Measurements from ENCODE around the gene CCPG1. TPM values are rescaled to one million over a fixed set of nuclear protein-coding genes. Genes with fewer than 3 reads are reported as not detected.
"Not testable (repeated sequence)": the region's sequence is repeated elsewhere in the genome, so short reads cannot be mapped to it uniquely, and the experiment has no call there.

The CCPG1 gene
- polyA plus RNA-seq, 1 of the 3 experiments (the other 2 are of a cell fraction): 10.5 TPM

- ChIA-PET POLR2A (no interaction called here), CTCF (interaction anchor here (0.7 to 1.8 kb wide), 3 partner anchors 11 to 32 kb away, joined by 3 to 6 read pairs (median 4); no protein-coding TSS in a partner anchor)
- peak overlapping the region; percentile 37 to 55; a peak in 3 of 4 replicates for H3K27ac ChIP-seq (ENCODE audit: low read depth in 2 of 2, low read length in 1 of 2)
- H3K4me1 ChIP-seq (ENCODE audit: control insufficient read depth in 1 of 2, insufficient read depth in 2 of 2, low read depth in 1 of 2, low read length in 1 of 2): peaks cover 10 to 23% of the 10 kb centered on the region in 2 experiments; a peak in 3 of 4 replicates
- no peaks in the 10 kb centered on the region for H3K27me3 ChIP-seq (ENCODE audit: insufficient read depth)
- H3K4me2 ChIP-seq: peak overlapping the region; percentile 7; the same call in 1 of the 2 replicates
- H3K36me3 ChIP-seq (replicated peaks in 1 of 2; ENCODE audit: control insufficient read depth in 1 of 2, insufficient read depth in 2 of 2, low read length in 1 of 2): peaks cover 0 to 4% of the 10 kb centered on the region in 2 experiments
- DNase-seq: no peak
- H3K9me3 ChIP-seq: no peaks in the 10 kb centered on the region
- H3K9ac ChIP-seq: no peak overlapping the region
- H3K79me2 ChIP-seq (ENCODE audit: insufficient read depth): peaks cover 38% of the 10 kb centered on the region
- H3K9me2 ChIP-seq: no peaks in the 10 kb centered on the region
- peaks cover 2% of the 10 kb centered on the region for H3F3A ChIP-seq (replicated peaks; ENCODE audit: insufficient read depth)
- H3K4me3 ChIP-seq (ENCODE audit: low read depth in 2 of 2, low read length in 1 of 2): no peak overlapping the region
- TF ChIP-seq ZBTB33 (IDR thresholded peaks at IDR 0.05; ENCODE audit: borderline replicate concordance, low read depth): no peak
- no peak for TF ChIP-seq FOXJ3 (CRISPR knock-in tag; IDR thresholded peaks at IDR 0.05)
- no peak for TF ChIP-seq EZH2phosphoT487 (IDR thresholded peaks at IDR 0.05; ENCODE audit: borderline replicate concordance, low read depth)
- no peak for TF ChIP-seq YY1 (IDR thresholded peaks at IDR 0.05; ENCODE audit: low read depth)
- TF ChIP-seq IRF3 (IDR thresholded peaks at IDR 0.05; ENCODE audit: low read depth, low read length): no peak
- no peak for TF ChIP-seq MEF2A (IDR thresholded peaks at IDR 0.05; ENCODE audit: borderline replicate concordance, low read depth)
- no peak for TF ChIP-seq USF2 (IDR thresholded peaks at IDR 0.05; ENCODE audit: borderline replicate concordance, low read depth, low read length)
- no peak for TF ChIP-seq ELF1 (IDR thresholded peaks at IDR 0.05)
- no peak for TF ChIP-seq RAD21 (IDR thresholded peaks at IDR 0.05; ENCODE audit: low read length)
- H4K20me1 ChIP-seq (ENCODE audit: insufficient read depth): no peaks in the 10 kb centered on the region
- H2AFZ ChIP-seq (ENCODE audit: low read depth): no peak overlapping the region; the same call in 1 of the 2 replicates
Measured at GRCh38 chr15:55402707-55403106, 5.5 kb downstream of the CCPG1 start.

- CTCF ChIA-PET: interaction anchor here (0.6 to 1.8 kb wide), 3 partner anchors 30 to 38 kb away, joined by 3 to 6 read pairs (median 4); no protein-coding TSS in a partner anchor
- no peak for TF ChIP-seq FOXJ3 (CRISPR knock-in tag; IDR thresholded peaks at IDR 0.05)
- no peak for TF ChIP-seq CTCF (IDR thresholded peaks at IDR 0.05)
- TF ChIP-seq RXRA (IDR thresholded peaks at IDR 0.05; ENCODE audit: borderline replicate concordance, low read depth): no peak
- no peak for TF ChIP-seq JUND (IDR thresholded peaks at IDR 0.05)
- no peak for TF ChIP-seq NRF1 (IDR thresholded peaks at IDR 0.05; ENCODE audit: low read depth, low read length)
- TF ChIP-seq ZBTB33 (IDR thresholded peaks at IDR 0.05; ENCODE audit: borderline replicate concordance, low read depth): no peak
- TF ChIP-seq EZH2phosphoT487 (IDR thresholded peaks at IDR 0.05; ENCODE audit: borderline replicate concordance, low read depth): no peak
- no peak overlapping the region for H2AFZ ChIP-seq (ENCODE audit: low read depth)
- H3F3A ChIP-seq (replicated peaks; ENCODE audit: insufficient read depth): no peaks in the 10 kb centered on the region
- H3K4me1 ChIP-seq (ENCODE audit: control insufficient read depth in 1 of 2, insufficient read depth in 2 of 2, low read depth in 1 of 2, low read length in 1 of 2): peaks cover 10 to 23% of the 10 kb centered on the region in 2 experiments; a peak in 3 of 4 replicates
- H3K4me2 ChIP-seq: no peak overlapping the region
- WGBS (ENCODE audit: low lambda C conversion rate): 76% methylated on average over 1 of the region's 1 CpG
- H3K9ac ChIP-seq: no peak overlapping the region
- POLR2A ChIA-PET: no interaction called here
- no peak overlapping the region; a peak in 1 of 4 replicates for H3K27ac ChIP-seq (ENCODE audit: low read depth in 2 of 2, low read length in 1 of 2)
- peaks cover 0 to 4% of the 10 kb centered on the region in 2 experiments for H3K36me3 ChIP-seq (replicated peaks in 1 of 2; ENCODE audit: control insufficient read depth in 1 of 2, insufficient read depth in 2 of 2, low read length in 1 of 2)
- H3K79me2 ChIP-seq (ENCODE audit: insufficient read depth): peaks cover 32% of the 10 kb centered on the region
- no peaks in the 10 kb centered on the region for H3K9me2 ChIP-seq
- no peaks in the 10 kb centered on the region for H4K20me1 ChIP-seq (ENCODE audit: insufficient read depth)
- H3K27me3 ChIP-seq (ENCODE audit: insufficient read depth): no peaks in the 10 kb centered on the region
- no peaks in the 10 kb centered on the region for H3K9me3 ChIP-seq
- no peak for DNase-seq
- no peak overlapping the region for H3K4me3 ChIP-seq (ENCODE audit: low read depth in 2 of 2, low read length in 1 of 2)
Measured at GRCh38 chr15:55401786-55402246, 6.3 kb downstream of the CCPG1 start.

GRCh38 chr15:55400050-55400449 is 8.1 kb downstream of the CCPG1 start:
- H3K9me2 ChIP-seq; H2AFZ ChIP-seq (ENCODE audit: low read depth); H3K9ac ChIP-seq; H3K4me2 ChIP-seq; H3K4me3 ChIP-seq (ENCODE audit: low read depth in 2 of 2, low read length in 1 of 2); POLR2A ChIA-PET; H3K27me3 ChIP-seq (ENCODE audit: insufficient read depth); H3F3A ChIP-seq (replicated peaks; ENCODE audit: insufficient read depth); H3K36me3 ChIP-seq (replicated peaks in 1 of 2; ENCODE audit: control insufficient read depth in 1 of 2, insufficient read depth in 2 of 2, low read length in 1 of 2); H3K9me3 ChIP-seq; DNase-seq; H3K27ac ChIP-seq (ENCODE audit: low read depth in 2 of 2, low read length in 1 of 2); H4K20me1 ChIP-seq (ENCODE audit: insufficient read depth): not testable (repeated sequence)
- 88% methylated on average over 8 of the region's 8 CpGs for WGBS (ENCODE audit: low lambda C conversion rate)
- CTCF ChIA-PET: interaction anchor here (1.3 kb wide), 1 partner anchor 35 kb away, joined by 3 read pairs; no protein-coding TSS in a partner anchor
- peaks cover 10 to 23% of the 10 kb centered on the region in 2 experiments; a peak in 3 of 4 replicates for H3K4me1 ChIP-seq (ENCODE audit: control insufficient read depth in 1 of 2, insufficient read depth in 2 of 2, low read depth in 1 of 2, low read length in 1 of 2)
- H3K79me2 ChIP-seq (ENCODE audit: insufficient read depth): peaks cover 26% of the 10 kb centered on the region
